ENCODE measurements around the gene COX17.

Gene COX17

GRCh38 chr3:119626196-119626595 lies 51.0 kb downstream of the COX17 start:
- H3K27ac Mint-ChIP-seq, result no peak overlapping the region
- peaks cover 2% of the 10 kb centered on the region for H3K36me3 Mint-ChIP-seq
- H3K4me3 Mint-ChIP-seq, result no peak overlapping the region
- H3K4me1 Mint-ChIP-seq (ENCODE audit: low read depth), result peaks cover 16% of the 10 kb centered on the region
- H3K27me3 Mint-ChIP-seq, result peaks cover 3% of the 10 kb centered on the region
- no peaks in the 10 kb centered on the region for H3K9me3 Mint-ChIP-seq (ENCODE audit: low read depth)

- peaks cover 16% of the 10 kb centered on the region for H3K4me1 Mint-ChIP-seq (ENCODE audit: low read depth)
- H3K4me3 Mint-ChIP-seq, result no peak overlapping the region
- H3K36me3 Mint-ChIP-seq, result peaks cover 2% of the 10 kb centered on the region
- H3K27me3 Mint-ChIP-seq, result peaks cover 3% of the 10 kb centered on the region
- no peaks in the 10 kb centered on the region for H3K9me3 Mint-ChIP-seq (ENCODE audit: low read depth)
- no peak overlapping the region for H3K27ac Mint-ChIP-seq
Observed at GRCh38 chr3:119625451-119626153, 51.6 kb downstream of the COX17 start.

GRCh38 chr3:119624002-119624720 lies 53.0 kb downstream of the COX17 start:
- peaks cover 3% of the 10 kb centered on the region for H3K27me3 Mint-ChIP-seq
- H3K4me1 Mint-ChIP-seq (ENCODE audit: low read depth), result peaks cover 16% of the 10 kb centered on the region
- no peaks in the 10 kb centered on the region for H3K9me3 Mint-ChIP-seq (ENCODE audit: low read depth)
- no peak overlapping the region for H3K27ac Mint-ChIP-seq
- H3K36me3 Mint-ChIP-seq, result peaks cover 2% of the 10 kb centered on the region
- H3K4me3 Mint-ChIP-seq, result no peak overlapping the region

- H3K4me3 Mint-ChIP-seq, result no peak overlapping the region
- H3K36me3 Mint-ChIP-seq, result no peaks in the 10 kb centered on the region
- no peaks in the 10 kb centered on the region for H3K4me1 Mint-ChIP-seq (ENCODE audit: low read depth)
- H3K27ac Mint-ChIP-seq, result no peak overlapping the region
- no peaks in the 10 kb centered on the region for H3K9me3 Mint-ChIP-seq (ENCODE audit: low read depth)
- H3K27me3 Mint-ChIP-seq, result peaks cover 4% of the 10 kb centered on the region
Observed at GRCh38 chr3:119620899-119621298, 56.3 kb downstream of the COX17 start.

Measured in activated naive CD8-positive, alpha-beta T cell (primary cell).